Stimulated activated CD4-positive, alpha-beta T cell treated with anti-CD3 and anti-CD28 coated beads, Interleukin-4, amount 100 ng/mL, for 1 hour (primary cell): ENCODE measurements around the gene PRDX3.

Source experiments
- DNase-seq: peaks from one replicate; pipeline ENCODE4 v3.0.0-alpha.2; 2020

PRDX3 gene

DNA sequence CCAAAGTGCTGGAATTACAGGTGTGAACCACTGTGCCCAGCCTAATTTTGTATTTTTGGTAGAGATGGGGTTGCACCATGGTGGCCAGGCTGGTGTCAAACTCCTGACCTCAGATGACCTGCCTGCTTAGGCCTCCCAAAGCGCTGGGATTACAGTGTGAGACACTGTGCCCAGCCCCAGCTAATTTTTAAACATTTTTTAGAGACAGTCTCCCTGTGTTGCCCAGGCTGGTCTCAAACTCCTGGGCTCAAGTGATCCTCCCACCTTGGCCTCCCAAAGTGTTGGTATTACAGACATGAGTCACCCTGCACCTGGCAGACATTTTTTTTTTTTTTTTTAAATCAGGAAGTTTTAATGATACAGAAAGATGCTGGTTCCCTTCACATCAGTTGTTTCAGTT lies 59.2 kb downstream of the PRDX3 start:
- DNase-seq = no peak

DNA sequence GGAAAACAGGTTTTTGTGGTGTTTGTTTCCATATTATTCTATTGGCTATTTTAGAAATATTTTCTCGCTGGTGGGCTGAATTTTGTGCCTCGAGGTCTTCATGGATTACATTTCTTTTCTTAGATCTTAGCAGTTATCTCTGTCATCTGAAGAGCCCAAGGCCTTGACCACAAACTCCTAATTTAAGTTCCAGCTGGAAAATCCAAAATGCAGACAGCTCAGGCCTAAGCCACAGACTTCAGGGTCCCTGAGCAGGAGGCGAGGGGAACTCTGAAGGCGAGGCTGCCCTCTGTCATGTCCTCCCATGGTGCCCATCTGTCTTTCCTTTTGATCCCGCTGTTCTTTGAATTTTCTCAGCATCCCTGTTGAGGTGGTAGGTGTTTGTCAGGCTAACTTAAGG lies 60.4 kb downstream of the PRDX3 start:
- no peak for DNase-seq
